ENCODE measurements around the gene TARM1.

GRCh38 chr19:54102421-54103169 is 21.4 kb upstream of the TARM1 start, which contains the start of gene NDUFA3:
- peak in 1 of 4 experiments; percentile 20 for TF ChIP-seq CTCF (IDR thresholded peaks at IDR 0.05)
- TF ChIP-seq POLR2AphosphoS5 (IDR thresholded peaks at IDR 0.05): peak; percentile 100
- TF ChIP-seq POLR2A (IDR thresholded peaks at IDR 0.05): peak; percentile 60

Data from prostate gland (tissue), 2 donors.